WI38 (cell line): ENCODE results near the gene HAAO.

Experiments used
- H3K4me3 ChIP-seq: 2 replicates; pipeline ENCODE4 v1.5.1; 2011; ENCODE audit warnings: low read depth, mild to moderate bottlenecking, control low read depth, low read length
- CTCF ChIP-seq: IDR thresholded peaks from 2 replicates; pipeline ENCODE4 v1.5.1; 2012; ENCODE audit warnings: low read depth, mild to moderate bottlenecking, control low read depth, low read length

HAAO gene

DNA sequence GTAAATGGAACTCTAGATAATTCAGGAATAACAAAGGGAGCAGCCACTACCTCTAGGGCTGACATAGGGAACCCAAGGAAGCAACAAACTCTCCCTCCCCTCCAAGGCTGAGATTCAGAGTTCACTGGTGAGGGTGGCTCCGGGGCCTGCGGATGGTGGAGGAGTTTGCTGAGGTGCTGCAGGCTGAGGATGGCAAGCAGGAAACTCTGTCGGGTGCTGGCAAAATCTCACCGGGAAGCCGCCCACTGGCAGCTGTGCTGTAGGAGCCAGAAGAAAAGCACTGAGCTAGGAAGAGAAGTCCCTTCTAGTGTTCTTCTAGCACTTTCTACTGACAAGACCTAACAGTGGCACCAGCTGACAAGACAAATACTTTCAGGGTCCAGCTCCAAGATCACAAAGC lies 12.5 kb upstream of the HAAO start:
- H3K4me3 ChIP-seq, result no peak overlapping the region
- TF ChIP-seq CTCF, result no peak

DNA sequence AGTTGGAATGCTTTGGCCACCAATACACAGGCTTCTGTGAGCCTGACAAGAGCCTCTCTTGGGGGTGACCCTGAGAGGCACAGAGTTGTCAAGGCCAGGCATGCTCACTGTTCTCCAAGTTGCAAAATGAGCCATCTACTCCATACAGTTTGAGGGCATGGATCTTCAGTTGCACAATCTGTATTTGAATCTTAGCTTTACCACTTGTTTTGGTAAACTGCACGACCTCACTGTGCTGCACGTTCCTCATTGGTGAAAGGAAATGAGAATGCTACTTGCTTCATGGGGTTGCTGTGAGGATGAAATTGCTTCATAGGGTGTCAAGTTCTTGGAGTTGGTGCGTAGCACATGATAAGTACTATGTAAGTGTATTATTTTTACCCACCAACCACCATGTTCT lies 12.0 kb upstream of the HAAO start:
- TF ChIP-seq CTCF, result no peak
- no peak overlapping the region for H3K4me3 ChIP-seq

GRCh38 chr2:42802150-42802549 lies 9.8 kb upstream of the HAAO start:
- no peak for TF ChIP-seq CTCF
- H3K4me3 ChIP-seq, result no peak overlapping the region

DNA sequence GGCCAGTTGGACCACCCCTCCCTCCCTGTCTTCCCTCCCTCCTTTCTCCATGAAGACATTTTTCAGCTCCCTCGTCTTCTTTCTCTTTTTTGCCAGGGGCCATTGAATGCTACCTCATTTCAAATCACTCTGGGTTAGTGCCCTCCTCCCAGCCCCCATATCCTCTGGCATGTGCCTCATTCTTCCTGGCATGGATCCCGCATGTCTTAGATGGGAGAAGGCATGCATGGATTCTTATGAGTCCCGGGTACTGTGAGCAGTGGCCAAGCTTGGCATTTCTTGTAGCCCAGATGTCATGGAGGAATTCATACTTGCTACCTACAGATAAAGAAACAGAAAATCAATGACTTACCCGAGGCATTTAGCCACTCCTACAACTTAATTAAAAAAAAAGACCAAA lies 9.0 kb upstream of the HAAO start:
- H3K4me3 ChIP-seq, result no peak overlapping the region
- TF ChIP-seq CTCF, result no peak

GRCh38 chr2:42800981-42801380 lies 8.6 kb upstream of the HAAO start:
- TF ChIP-seq CTCF, result no peak

DNA sequence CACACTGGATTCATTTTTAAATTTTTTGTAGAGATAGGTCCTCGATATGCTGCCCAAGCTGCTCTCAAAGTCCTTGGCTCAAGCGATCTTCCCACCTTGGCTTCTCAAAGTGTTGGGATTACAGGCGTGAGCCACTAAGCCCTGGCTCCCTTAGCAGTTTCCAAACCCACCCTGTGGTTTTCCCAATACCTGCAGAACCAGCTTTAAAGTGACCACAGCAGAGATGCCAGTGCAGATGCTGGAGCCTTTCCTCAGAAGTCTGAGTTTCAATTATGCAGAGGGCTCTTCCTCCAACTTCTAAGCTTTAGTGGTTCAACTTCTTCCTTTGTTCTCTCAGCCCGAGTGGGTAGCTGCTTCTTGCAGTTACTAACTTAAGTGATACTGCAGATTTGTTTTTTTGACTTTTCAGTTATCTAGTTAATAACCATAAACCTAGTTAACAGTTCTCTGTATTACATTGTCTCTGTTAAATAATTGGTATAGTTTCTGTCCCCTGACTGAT lies 8.1 kb upstream of the HAAO start:
- no peak overlapping the region for H3K4me3 ChIP-seq
- no peak for TF ChIP-seq CTCF

More at GRCh38 chr2:42800981-42801380, 8.6 kb upstream of the HAAO start:
- no peak overlapping the region for H3K4me3 ChIP-seq

DNA sequence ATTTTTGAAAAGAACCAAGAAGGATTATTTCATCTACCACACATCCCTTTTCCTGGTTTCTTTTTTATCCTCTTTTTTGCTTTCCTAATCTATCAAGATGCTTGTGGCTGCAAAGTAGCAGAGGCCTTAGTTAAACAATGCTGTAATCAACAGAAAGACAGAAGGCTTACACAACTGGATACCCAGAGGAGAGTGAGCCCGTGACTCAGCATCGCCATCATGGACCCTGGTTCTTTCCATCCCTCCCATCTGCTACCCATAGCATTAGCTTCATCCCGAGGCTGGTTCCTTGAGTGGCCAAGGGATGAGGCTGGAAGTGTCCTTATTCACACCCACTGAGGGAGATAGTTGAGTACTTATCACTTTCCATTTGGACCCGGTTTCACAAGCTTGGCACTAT lies 7.5 kb upstream of the HAAO start:
- no peak overlapping the region for H3K4me3 ChIP-seq
- no peak for TF ChIP-seq CTCF
